Lower leg skin (tissue), 3 donors: Measurements from ENCODE around the gene DTX4.

Experiments
- POLR2A ChIP-seq, 2 donors: fragments of 450-650 bp; IDR thresholded peaks; one replicate each; pipeline ENCODE4 v1.6.1; 2016 to 2017; ENCODE audit warnings: antibody characterized with exemption in 2 of 2, mild to moderate bottlenecking in 1 of 2, moderate library complexity in 1 of 2
- TF ChIP-seq, protein P1 (sequence below), 3 donors: fragments of 450-650 bp; IDR thresholded peaks; one replicate each; pipeline ENCODE4 v1.5.1; 2016; ENCODE audit warnings: antibody characterized with exemption in 3 of 3, mild to moderate bottlenecking in 3 of 3, moderate library complexity in 2 of 3

DNA sequence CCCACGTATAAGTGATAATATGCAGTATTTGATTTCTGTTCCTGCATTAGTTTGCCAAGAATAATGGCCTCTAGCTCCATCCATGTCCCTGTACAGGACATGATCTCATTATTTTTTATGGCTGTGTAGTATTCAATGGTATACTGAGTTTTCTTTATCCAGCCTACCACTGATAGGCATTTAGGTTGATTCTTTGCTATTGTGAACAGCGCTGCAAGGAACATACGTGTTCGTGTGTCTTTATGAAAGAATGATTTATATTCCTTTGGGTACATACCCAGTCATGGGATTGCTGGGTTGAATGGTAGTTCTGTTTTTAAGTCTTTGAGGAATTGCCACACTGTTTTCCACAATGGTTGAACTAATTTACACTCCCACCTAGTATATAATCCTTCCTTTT, 30.7 kb upstream of the DTX4 start:
- TF ChIP-seq, protein P1, sequence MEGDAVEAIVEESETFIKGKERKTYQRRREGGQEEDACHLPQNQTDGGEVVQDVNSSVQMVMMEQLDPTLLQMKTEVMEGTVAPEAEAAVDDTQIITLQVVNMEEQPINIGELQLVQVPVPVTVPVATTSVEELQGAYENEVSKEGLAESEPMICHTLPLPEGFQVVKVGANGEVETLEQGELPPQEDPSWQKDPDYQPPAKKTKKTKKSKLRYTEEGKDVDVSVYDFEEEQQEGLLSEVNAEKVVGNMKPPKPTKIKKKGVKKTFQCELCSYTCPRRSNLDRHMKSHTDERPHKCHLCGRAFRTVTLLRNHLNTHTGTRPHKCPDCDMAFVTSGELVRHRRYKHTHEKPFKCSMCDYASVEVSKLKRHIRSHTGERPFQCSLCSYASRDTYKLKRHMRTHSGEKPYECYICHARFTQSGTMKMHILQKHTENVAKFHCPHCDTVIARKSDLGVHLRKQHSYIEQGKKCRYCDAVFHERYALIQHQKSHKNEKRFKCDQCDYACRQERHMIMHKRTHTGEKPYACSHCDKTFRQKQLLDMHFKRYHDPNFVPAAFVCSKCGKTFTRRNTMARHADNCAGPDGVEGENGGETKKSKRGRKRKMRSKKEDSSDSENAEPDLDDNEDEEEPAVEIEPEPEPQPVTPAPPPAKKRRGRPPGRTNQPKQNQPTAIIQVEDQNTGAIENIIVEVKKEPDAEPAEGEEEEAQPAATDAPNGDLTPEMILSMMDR (IDR thresholded peaks at IDR 0.05), result no peak
- TF ChIP-seq POLR2A (IDR thresholded peaks at IDR 0.05), result no peak
